Measurements from ENCODE around the gene EPC1. TPM values are rescaled to one million over a fixed set of nuclear protein-coding genes. Genes with fewer than 3 reads are reported as not detected.

Gene EPC1
- total RNA-seq, 2 experiments from 2014 or later = 40.9 to 48.8 TPM

DNA sequence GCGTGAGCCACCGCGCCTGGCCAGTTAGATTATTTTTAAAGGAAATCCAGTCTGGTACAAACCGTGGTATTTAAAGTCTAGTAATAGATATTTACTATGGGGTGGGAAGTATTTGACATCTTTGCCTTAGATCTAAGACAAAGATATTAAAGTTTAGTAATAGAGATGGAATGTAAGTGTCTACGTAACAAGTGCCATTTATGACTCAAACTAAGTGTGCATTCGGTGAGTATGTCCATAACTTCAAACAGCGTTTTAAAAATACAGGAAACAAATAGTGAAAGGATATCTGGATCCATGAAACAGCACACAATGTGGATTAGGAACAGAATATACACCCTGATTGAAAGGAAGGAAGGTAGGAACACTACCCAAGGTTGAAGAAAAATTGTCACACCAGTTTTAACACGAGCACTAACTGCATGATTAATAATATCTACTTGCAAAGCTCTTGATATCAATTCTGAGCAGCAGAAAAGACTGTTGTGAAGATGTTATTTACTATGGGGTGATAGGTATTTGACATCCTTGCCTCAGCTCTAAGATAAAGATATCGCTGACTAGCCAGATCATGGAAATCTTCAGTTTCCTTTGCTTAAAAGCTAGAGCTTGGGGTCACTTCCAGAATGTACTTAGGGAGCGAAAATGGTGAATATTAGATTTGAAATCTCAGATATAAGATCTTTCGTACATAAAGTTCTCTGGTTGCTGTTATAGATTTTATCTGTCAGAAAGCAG is 48.7 kb downstream of the EPC1 start:
- H4K20me1 ChIP-seq (ENCODE audit: insufficient read depth, low read length) = 0 out of 2 replicates have a peak, but pooled peaks cover 5% of the 10 kb centered on the region
- intact Hi-C loops (cut with micrococcal nuclease; ENCODE audit: unreplicated experiment) = no loop called here
- BruUV-seq (replicated peaks) = no TSS peak

GRCh38 chr10:32295027-32295426 is 51.9 kb downstream of the EPC1 start:
- no TSS peak for BruUV-seq (replicated peaks)
- Histone ChIP-seq H3K4me2 (ENCODE audit: low read length) (no peak overlapping the region), H3K27ac (ENCODE audit: low read depth, low read length, poor library complexity, severe bottlenecking) (no peak overlapping the region), H3K9me2 (ENCODE audit: insufficient read depth, low read length) (no peaks in the 10 kb centered on the region), H2AFZ (ENCODE audit: low read length) (no peak overlapping the region), H3K79me2 (ENCODE audit: insufficient read depth, low read depth, low read length) (peaks cover 88% of the 10 kb centered on the region), H3K4me1 (ENCODE audit: insufficient read depth, low read length, poor library complexity, severe bottlenecking) (no peaks in the 10 kb centered on the region), H4K20me1 (ENCODE audit: insufficient read depth, low read length) (0 out of 2 replicates have a peak, but pooled peaks cover 5% of the 10 kb centered on the region), H3K4me3 (ENCODE audit: low read depth, low read length, poor library complexity, severe bottlenecking) (no peak overlapping the region), H3K36me3 (ENCODE audit: insufficient read depth, low read length) (peaks cover 62% of the 10 kb centered on the region), H3K9me3 (ENCODE audit: low read length) (no peaks in the 10 kb centered on the region)
- TF ChIP-seq EZH2phosphoT487 (IDR thresholded peaks at IDR 0.05; ENCODE audit: borderline replicate concordance, low read depth, low read length) = no peak
- POLR2A ChIA-PET = interaction anchor here (0.6 to 2.0 kb wide), 9 partner anchors 11 to 81 kb away, joined by 3 to 6 read pairs (median 4); no protein-coding TSS in a partner anchor
- DNase-seq (ENCODE audit: low spot score) = no peak
- CTCF ChIA-PET (ENCODE audit: unreplicated experiment) = no interaction called here
- intact Hi-C loops (cut with micrococcal nuclease; ENCODE audit: unreplicated experiment) = no loop called here

More for the DNA sequence above, 48.7 kb downstream of the EPC1 start:
- peaks cover 92% of the 10 kb centered on the region for H3K79me2 ChIP-seq (ENCODE audit: insufficient read depth, low read depth, low read length)
- ChIA-PET CTCF (ENCODE audit: unreplicated experiment) (no interaction called here), POLR2A (interaction anchor here (0.9 to 1.8 kb wide), 2 partner anchors 15 to 17 kb away, joined by 3 to 7 read pairs; no protein-coding TSS in a partner anchor)
- no peak overlapping the region for H3K4me3 ChIP-seq (ENCODE audit: low read depth, low read length, poor library complexity, severe bottlenecking)
- H3K36me3 ChIP-seq (ENCODE audit: insufficient read depth, low read length) = peaks cover 57% of the 10 kb centered on the region
- no peaks in the 10 kb centered on the region for H3K4me1 ChIP-seq (ENCODE audit: insufficient read depth, low read length, poor library complexity, severe bottlenecking)
- no peak for TF ChIP-seq EZH2phosphoT487 (IDR thresholded peaks at IDR 0.05; ENCODE audit: borderline replicate concordance, low read depth, low read length)
- no peak for TF ChIP-seq CTCF (conservative IDR thresholded peaks at IDR 0.05; ENCODE audit: low read length)
- no peak for DNase-seq (ENCODE audit: low spot score)
- H3K9me3 ChIP-seq (ENCODE audit: low read length) = 0 out of 2 replicates have a peak, but pooled peaks cover 1% of the 10 kb centered on the region
- H3K27ac ChIP-seq (ENCODE audit: low read depth, low read length, poor library complexity, severe bottlenecking) = no peak overlapping the region
- H3K9me2 ChIP-seq (ENCODE audit: insufficient read depth, low read length) = no peaks in the 10 kb centered on the region
- no peak overlapping the region for H3K4me2 ChIP-seq (ENCODE audit: low read length)
- no peak overlapping the region for H2AFZ ChIP-seq (ENCODE audit: low read length)

DNA sequence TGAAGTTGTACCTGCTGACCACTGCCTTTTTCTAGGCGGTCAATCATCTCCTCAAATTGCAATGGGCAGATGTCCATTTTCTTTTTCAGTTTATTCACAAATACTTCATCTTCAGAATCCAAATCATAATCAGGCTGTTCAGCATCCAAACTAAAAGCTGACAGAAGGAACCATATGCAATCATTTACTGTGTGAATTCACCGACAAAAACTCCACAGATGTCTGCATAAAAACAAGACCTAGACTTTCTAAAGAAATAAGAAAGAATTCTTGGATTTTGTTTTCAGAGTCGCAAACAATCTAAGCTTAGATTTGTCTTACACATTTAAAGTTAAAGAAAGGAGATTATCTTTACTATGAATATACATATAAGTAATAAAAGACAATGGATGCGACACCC is 53.4 kb downstream of the EPC1 start:
- no peak overlapping the region for H3K27ac ChIP-seq (ENCODE audit: low read depth, low read length, poor library complexity, severe bottlenecking)
- BruUV-seq (replicated peaks) = no TSS peak
- TF ChIP-seq EZH2phosphoT487 (IDR thresholded peaks at IDR 0.05; ENCODE audit: borderline replicate concordance, low read depth, low read length) (no peak), CTCF (conservative IDR thresholded peaks at IDR 0.05; ENCODE audit: low read length) (no peak)
- H3K9me3 ChIP-seq (ENCODE audit: low read length) = no peaks in the 10 kb centered on the region
- intact Hi-C loops (cut with micrococcal nuclease; ENCODE audit: unreplicated experiment) = no loop called here
- CTCF ChIA-PET (ENCODE audit: unreplicated experiment) = no interaction called here
- H3K36me3 ChIP-seq (ENCODE audit: insufficient read depth, low read length) = peaks cover 61% of the 10 kb centered on the region
- no peaks in the 10 kb centered on the region for H3K4me1 ChIP-seq (ENCODE audit: insufficient read depth, low read length, poor library complexity, severe bottlenecking)
- H3K4me2 ChIP-seq (ENCODE audit: low read length) = no peak overlapping the region
- no peak for DNase-seq (ENCODE audit: low spot score)
- POLR2A ChIA-PET = interaction anchor here (1.3 to 2.0 kb wide), 4 partner anchors 11 to 20 kb away, joined by 3 to 6 read pairs (median 4); no protein-coding TSS in a partner anchor
- H2AFZ ChIP-seq (ENCODE audit: low read length) = no peak overlapping the region
- peaks cover 76% of the 10 kb centered on the region for H3K79me2 ChIP-seq (ENCODE audit: insufficient read depth, low read depth, low read length)
- no peaks in the 10 kb centered on the region for H3K9me2 ChIP-seq (ENCODE audit: insufficient read depth, low read length)
- H4K20me1 ChIP-seq (ENCODE audit: insufficient read depth, low read length) = 0 out of 2 replicates have a peak, but pooled peaks cover 5% of the 10 kb centered on the region
- H3K4me3 ChIP-seq (ENCODE audit: low read depth, low read length, poor library complexity, severe bottlenecking) = no peak overlapping the region

All from OCI-LY7 (cell line).